Measurements from ENCODE around the gene CHN2. TPM values are rescaled to one million over a fixed set of nuclear protein-coding genes. Genes with fewer than 3 reads are reported as not detected.
"Not testable (repeated sequence)": the region's sequence is repeated elsewhere in the genome, so short reads cannot be mapped to it uniquely, and the experiment has no call there.

CHN2 gene
- total RNA-seq, 2 experiments from 2014 or later: not detected

DNA sequence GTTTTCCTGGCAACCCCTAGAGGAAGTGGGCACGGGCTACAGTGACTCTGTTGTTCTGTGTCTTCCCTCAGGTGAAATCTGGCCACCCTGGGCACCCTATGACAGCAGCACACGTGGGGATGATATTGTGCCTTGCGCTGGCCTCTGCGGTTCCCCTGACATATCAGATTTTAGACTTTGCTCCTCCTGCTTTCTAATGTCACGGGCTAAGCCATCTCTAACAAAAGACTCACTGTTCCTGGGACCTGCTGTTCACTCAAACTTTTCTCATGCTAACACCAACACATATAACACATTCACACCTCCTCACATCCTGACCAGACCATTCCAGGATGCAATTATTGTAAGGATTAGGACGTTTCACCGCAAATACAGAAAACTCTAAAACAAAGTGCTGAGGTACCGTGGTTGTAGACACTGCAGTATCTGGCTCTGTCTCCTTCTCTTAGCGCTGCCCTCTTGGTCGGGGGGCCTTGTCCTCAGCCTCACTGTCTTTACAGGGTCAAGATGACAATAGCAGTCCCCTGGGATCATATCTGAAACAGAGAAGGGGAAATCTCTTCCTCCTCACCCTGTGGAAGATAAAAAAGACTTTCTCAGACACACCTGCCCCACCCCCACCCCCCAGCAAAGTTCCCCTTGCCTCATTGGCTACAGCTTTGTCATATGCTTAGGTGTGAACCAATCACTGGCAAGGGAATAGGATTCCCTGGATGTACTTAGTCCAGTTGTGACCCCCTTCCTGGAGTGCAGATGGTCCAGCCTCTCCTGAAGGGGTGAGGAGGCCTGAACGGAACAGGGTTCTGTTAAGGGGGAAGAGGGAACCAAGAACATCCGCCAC is 14.1 kb downstream of the CHN2 start:
- no peaks in the 10 kb centered on the region for H3K36me3 Mint-ChIP-seq (ENCODE audit: low read depth)
- DNase-seq: no peak
- H3K27me3 Mint-ChIP-seq (ENCODE audit: low read depth): no peaks in the 10 kb centered on the region
- H3K27ac Mint-ChIP-seq: no peak overlapping the region
- H3K4me1 Mint-ChIP-seq (ENCODE audit: low read depth): peaks cover 4% of the 10 kb centered on the region
- intact Hi-C loops (cut with micrococcal nuclease): no loop called here
- H3K4me3 Mint-ChIP-seq: no peak overlapping the region
- no peaks in the 10 kb centered on the region for H3K9me3 Mint-ChIP-seq
- CTCF ChIA-PET: no interaction called here

DNA sequence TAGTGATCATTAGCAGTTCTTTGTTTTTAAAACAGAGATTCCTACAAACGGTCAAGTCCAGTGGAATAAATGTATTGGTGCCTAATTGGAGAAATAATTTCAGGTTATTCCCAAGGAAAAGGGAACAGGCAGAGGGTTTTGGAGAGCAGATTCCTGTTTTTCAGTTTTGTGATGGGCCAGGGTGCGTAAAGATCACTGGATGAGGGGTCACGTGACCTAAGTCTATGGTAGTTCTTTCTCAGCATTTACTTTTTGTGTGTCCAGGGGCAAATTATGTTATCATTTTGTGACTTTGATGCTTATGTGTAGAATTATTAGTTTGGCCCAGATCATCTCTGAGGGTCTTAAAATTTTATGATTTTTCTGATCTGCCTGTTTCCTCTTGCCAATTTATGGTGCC is 15.2 kb downstream of the CHN2 start:
- Mint-ChIP-seq H3K4me1 (ENCODE audit: low read depth) (peaks cover 4% of the 10 kb centered on the region), H3K27ac (no peak overlapping the region), H3K27me3 (ENCODE audit: low read depth) (no peaks in the 10 kb centered on the region), H3K36me3 (ENCODE audit: low read depth) (no peaks in the 10 kb centered on the region), H3K9me3 (no peaks in the 10 kb centered on the region), H3K4me3 (no peak overlapping the region)
- intact Hi-C loops (cut with micrococcal nuclease): no loop called here
- CTCF ChIA-PET: no interaction called here
- no peak for DNase-seq

DNA sequence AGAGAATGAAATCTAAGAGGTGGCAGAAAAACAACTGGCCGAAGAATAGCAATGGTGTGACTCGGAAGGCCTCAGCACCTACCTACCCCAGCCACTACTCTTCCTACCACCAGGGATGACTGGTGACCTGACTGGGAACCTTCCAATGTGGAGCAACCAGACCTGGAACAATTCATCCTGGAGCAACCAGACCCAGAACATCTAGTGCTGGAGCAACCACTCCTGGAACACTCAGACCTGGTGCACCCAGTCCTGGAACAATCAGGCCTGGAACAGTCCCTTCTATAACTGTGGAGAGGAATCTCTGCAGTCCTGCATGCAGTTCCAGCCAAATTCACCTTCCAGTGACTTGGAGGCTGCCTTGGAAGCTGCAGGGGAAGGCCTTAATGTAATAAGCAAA is 18.2 kb downstream of the CHN2 start:
- H3K4me1 Mint-ChIP-seq (ENCODE audit: low read depth); DNase-seq; intact Hi-C loops (cut with micrococcal nuclease); H3K9me3 Mint-ChIP-seq; CTCF ChIA-PET; H3K27me3 Mint-ChIP-seq (ENCODE audit: low read depth); H3K36me3 Mint-ChIP-seq (ENCODE audit: low read depth); H3K27ac Mint-ChIP-seq; H3K4me3 Mint-ChIP-seq: not testable (repeated sequence)

DNA sequence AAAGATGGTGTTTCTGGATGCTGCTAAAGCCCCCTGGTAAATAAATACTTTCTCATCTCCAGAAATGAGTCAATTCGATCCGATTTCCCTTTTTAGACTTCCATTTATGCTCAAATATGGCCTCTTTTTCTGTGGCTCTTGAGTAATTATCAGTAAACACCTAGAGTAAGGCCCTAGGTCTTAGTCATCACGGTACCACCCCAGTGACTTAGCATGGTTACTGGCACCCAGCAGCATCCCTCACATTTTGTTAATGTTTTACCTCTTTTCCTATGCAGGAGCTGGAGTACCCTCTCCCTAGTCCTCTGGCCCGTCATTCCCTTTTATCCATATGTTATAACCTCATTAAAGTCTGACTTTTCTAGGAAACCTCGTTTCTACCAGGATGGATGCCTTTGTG is 19.5 kb downstream of the CHN2 start:
- CTCF ChIA-PET: no interaction called here
- Mint-ChIP-seq H3K4me3 (no peak overlapping the region), H3K27me3 (ENCODE audit: low read depth) (peaks cover 4% of the 10 kb centered on the region), H3K36me3 (ENCODE audit: low read depth) (no peaks in the 10 kb centered on the region), H3K4me1 (ENCODE audit: low read depth) (no peaks in the 10 kb centered on the region), H3K27ac (no peak overlapping the region), H3K9me3 (no peaks in the 10 kb centered on the region)
- DNase-seq: no peak
- intact Hi-C loops (cut with micrococcal nuclease): no loop called here

DNA sequence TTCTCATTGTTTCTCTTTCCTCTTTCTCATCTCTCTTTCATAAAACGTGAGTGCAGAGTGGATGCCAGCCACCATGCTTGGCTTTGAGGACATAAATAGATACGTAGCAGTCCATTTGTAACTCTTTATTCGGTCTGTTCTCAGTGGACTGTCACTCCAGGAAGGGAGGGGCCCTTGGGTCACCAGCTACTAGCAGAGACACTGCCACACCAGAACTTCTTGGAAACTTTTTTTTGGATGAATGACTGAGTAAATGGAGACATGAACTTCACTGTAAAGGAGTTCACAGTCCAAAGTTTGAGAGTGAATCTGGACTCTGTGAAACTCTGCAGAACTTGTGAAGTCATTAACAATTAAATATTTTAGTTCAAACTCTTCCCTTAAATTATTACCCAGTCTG is 20.2 kb downstream of the CHN2 start:
- H3K27ac Mint-ChIP-seq: no peak overlapping the region
- no peak overlapping the region for H3K4me3 Mint-ChIP-seq
- CTCF ChIA-PET: interaction anchor here (0.6 kb wide), 1 partner anchor 98 kb away, joined by 3 read pairs; no protein-coding TSS in a partner anchor
- no peaks in the 10 kb centered on the region for H3K4me1 Mint-ChIP-seq (ENCODE audit: low read depth)
- DNase-seq: no peak
- intact Hi-C loops (cut with micrococcal nuclease): no loop called here
- no peaks in the 10 kb centered on the region for H3K36me3 Mint-ChIP-seq (ENCODE audit: low read depth)
- H3K9me3 Mint-ChIP-seq: no peaks in the 10 kb centered on the region
- H3K27me3 Mint-ChIP-seq (ENCODE audit: low read depth): peaks cover 4% of the 10 kb centered on the region

DNA sequence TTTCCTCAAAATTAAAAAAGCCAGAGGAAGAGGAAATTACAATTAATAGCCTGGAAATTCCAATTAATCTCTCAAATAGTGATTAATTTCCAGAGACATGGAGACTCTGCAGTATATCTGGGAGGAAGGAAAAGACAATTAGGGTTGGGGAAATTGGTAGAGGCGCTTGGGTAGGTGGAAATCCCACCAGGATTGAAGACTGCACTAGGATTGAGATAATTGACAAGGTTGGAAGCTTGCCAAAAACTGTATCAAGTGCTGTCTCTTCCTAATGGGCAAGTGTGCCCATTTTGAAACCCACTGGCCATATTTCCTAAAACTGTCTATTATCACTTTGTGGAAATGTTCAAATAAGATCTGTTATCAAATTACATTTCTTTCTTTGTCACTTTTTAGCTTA is 21.6 kb downstream of the CHN2 start:
- CTCF ChIA-PET: no interaction called here

DNA sequence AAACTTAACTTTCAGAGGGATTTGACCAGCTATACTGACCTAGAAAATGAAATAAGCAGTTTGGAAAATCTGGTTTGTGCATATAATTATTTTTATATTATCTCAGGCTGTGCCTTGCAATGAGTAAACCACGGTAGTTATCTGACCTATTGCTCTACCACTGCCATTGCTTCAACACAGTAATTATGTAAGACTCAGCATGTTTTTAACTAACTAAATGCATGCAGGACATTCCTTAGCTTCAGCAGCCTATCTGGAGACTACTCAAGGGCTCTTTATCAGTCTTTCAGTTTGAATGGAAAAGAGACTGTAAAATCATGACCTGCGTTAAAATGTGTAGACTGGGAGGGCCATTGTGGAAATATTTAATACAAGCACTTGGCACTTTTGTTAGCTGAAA is 22.5 kb downstream of the CHN2 start:
- no peak overlapping the region for H3K27ac Mint-ChIP-seq
- no peaks in the 10 kb centered on the region for H3K36me3 Mint-ChIP-seq (ENCODE audit: low read depth)
- peaks cover 9% of the 10 kb centered on the region for H3K27me3 Mint-ChIP-seq (ENCODE audit: low read depth)
- no peaks in the 10 kb centered on the region for H3K4me1 Mint-ChIP-seq (ENCODE audit: low read depth)
- CTCF ChIA-PET: interaction anchor here (0.6 kb wide), 1 partner anchor 1905 kb away, joined by 3 read pairs; no protein-coding TSS in a partner anchor
- DNase-seq: no peak
- H3K4me3 Mint-ChIP-seq: no peak overlapping the region
- intact Hi-C loops (cut with micrococcal nuclease): no loop called here
- H3K9me3 Mint-ChIP-seq: peaks cover 7% of the 10 kb centered on the region

More for the DNA sequence above, 21.6 kb downstream of the CHN2 start:
- H3K27me3 Mint-ChIP-seq (ENCODE audit: low read depth): peaks cover 4% of the 10 kb centered on the region
- no peaks in the 10 kb centered on the region for H3K36me3 Mint-ChIP-seq (ENCODE audit: low read depth)
- intact Hi-C loops (cut with micrococcal nuclease): no loop called here
- no peak overlapping the region for H3K27ac Mint-ChIP-seq
- DNase-seq: no peak
- no peak overlapping the region for H3K4me3 Mint-ChIP-seq
- no peaks in the 10 kb centered on the region for H3K9me3 Mint-ChIP-seq
- H3K4me1 Mint-ChIP-seq (ENCODE audit: low read depth): no peaks in the 10 kb centered on the region

DNA sequence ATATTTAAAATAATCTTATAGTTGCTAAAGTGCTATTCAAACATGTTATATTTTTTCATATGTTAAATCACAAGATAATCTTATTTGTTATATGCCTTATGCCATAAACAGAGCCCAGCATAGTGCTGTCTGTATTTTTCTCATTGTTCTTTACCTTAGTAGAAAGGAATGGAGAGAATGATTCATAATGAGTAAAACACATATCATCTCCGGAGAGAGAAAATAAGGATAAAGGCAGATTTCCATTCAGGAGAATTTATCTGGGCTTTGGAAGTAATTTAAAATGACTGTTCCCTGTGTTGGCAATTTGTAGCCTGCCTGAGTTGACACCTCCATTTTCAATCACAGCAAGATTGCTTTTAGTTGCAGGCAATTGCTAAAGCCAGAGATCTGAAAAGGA is 30.2 kb downstream of the CHN2 start:
- Mint-ChIP-seq H3K27ac (no peak overlapping the region), H3K36me3 (ENCODE audit: low read depth) (no peaks in the 10 kb centered on the region), H3K4me3 (no peak overlapping the region), H3K4me1 (ENCODE audit: low read depth) (no peaks in the 10 kb centered on the region), H3K27me3 (ENCODE audit: low read depth) (peaks cover 5% of the 10 kb centered on the region), H3K9me3 (peaks cover 7% of the 10 kb centered on the region)
- intact Hi-C loops (cut with micrococcal nuclease): no loop called here
- no peak for DNase-seq
- CTCF ChIA-PET: no interaction called here

DNA sequence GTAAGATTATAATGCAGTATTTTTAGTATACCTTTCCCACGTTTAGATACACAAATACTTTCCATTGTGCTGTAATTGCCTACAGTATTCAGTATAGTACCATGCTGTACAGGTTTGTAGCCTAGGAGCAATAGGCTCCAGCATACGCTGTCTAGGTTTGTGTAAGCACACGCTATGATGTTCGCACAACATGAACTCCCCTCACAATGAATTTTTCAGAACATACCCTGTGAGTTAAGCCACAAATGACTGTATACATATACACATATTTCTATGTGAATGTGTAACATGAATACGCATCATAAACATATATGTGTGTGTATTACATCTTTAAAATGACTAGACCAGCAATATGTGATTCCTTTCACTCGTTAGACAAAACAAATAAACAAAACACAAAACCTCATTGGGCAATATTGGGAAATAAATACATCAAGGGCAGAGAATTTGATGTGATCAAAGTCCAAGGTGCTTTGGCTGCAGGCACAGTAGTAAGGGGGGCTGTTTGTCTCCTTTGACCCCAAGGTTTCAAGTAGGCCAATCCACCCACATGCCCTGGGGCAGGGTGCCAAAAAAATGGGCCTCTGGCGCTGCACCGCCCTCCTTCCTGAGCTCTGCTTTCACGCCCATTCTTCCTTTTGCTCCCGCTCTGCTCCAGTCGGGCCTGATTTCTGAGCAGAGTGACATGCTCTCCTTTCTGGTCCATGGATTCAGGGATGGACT is 33.9 kb downstream of the CHN2 start:
- no peak for DNase-seq
- CTCF ChIA-PET: interaction anchor here (0.7 to 0.9 kb wide), 2 partner anchors 38 to 371 kb away, joined by 3 to 5 read pairs; no protein-coding TSS in a partner anchor
- Mint-ChIP-seq H3K4me3 (no peak overlapping the region), H3K4me1 (ENCODE audit: low read depth) (no peaks in the 10 kb centered on the region), H3K27me3 (ENCODE audit: low read depth) (peaks cover 7% of the 10 kb centered on the region), H3K36me3 (ENCODE audit: low read depth) (no peaks in the 10 kb centered on the region), H3K9me3 (no peaks in the 10 kb centered on the region), H3K27ac (no peak overlapping the region)
- intact Hi-C loops (cut with micrococcal nuclease): no loop called here

DNA sequence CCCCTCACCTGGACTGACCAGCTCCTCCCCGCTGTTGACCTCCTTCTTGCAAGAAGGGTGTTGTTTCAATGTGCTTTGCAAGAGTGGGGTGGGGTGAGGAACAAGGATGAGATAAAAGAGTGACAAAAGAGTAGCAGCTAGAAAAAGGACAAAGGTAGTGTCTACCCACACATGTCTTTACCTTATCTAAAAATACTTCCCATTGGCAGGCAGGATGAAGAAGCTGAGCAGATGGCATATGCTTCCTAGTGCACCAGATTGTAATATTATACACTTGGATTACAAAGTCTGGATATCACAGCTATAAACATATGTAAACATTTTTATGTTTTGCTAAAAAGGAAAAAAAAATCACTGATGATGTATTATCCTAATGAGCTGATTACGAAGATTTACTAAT is 34.5 kb downstream of the CHN2 start:
- no peak overlapping the region for H3K4me3 Mint-ChIP-seq
- CTCF ChIA-PET: interaction anchor here (0.7 to 0.9 kb wide), 2 partner anchors 39 to 372 kb away, joined by 3 to 5 read pairs; no protein-coding TSS in a partner anchor
- peaks cover 1% of the 10 kb centered on the region for H3K4me1 Mint-ChIP-seq (ENCODE audit: low read depth)
- peaks cover 8% of the 10 kb centered on the region for H3K27me3 Mint-ChIP-seq (ENCODE audit: low read depth)
- intact Hi-C loops (cut with micrococcal nuclease): no loop called here
- H3K9me3 Mint-ChIP-seq: no peaks in the 10 kb centered on the region
- no peak overlapping the region for H3K27ac Mint-ChIP-seq
- no peaks in the 10 kb centered on the region for H3K36me3 Mint-ChIP-seq (ENCODE audit: low read depth)
- no peak for DNase-seq

DNA sequence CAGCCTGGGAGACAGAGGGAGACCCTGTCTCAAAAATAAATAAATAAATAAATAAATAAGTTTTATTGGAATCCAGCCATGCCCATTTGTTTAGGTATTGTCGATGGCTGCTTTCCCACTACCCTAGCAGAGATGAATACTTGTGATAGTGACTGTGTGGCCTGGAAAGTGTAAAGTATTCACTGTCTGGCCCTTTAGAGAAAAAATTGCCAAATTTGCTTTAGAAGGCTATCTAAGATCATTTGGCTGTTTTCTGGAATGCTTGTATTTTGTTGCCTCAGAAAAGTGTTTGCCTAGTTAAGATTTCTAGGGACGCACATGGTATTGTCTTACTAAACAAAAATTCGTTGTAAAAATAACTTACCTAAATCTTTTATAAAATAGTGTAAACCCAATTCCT is 35.4 kb downstream of the CHN2 start:
- Mint-ChIP-seq H3K27ac (no peak overlapping the region), H3K9me3 (no peaks in the 10 kb centered on the region), H3K4me1 (ENCODE audit: low read depth) (peaks cover 8% of the 10 kb centered on the region), H3K36me3 (ENCODE audit: low read depth) (no peaks in the 10 kb centered on the region), H3K4me3 (no peak overlapping the region), H3K27me3 (ENCODE audit: low read depth) (peaks cover 8% of the 10 kb centered on the region)
- CTCF ChIA-PET: no interaction called here
- DNase-seq: no peak
- intact Hi-C loops (cut with micrococcal nuclease): no loop called here

DNA sequence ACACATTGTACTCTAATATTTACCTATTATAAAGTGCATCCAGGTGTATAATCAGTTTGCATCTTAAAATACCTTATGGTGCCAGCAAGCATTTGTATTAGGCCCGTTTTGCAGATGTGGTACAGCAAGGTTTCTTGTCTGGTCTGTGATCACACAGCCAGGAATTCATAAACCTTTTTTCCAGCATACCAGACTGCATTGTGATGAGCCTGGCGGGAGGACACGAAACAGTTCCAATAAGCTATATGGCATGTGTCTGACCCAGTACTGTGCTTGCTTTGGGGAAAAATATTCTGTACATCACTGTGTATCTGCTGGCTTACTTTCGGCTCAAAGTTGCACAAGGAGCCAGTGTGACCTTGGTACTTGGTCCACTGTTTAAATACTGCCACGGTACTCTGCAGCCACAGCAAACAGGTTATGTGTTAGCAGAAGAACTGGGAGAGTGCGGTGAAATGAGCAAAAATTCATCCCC is 36.3 kb downstream of the CHN2 start:
- Mint-ChIP-seq H3K27ac (no peak overlapping the region), H3K4me3 (no peak overlapping the region), H3K4me1 (ENCODE audit: low read depth) (peaks cover 8% of the 10 kb centered on the region), H3K36me3 (ENCODE audit: low read depth) (no peaks in the 10 kb centered on the region), H3K27me3 (ENCODE audit: low read depth) (peaks cover 8% of the 10 kb centered on the region), H3K9me3 (no peaks in the 10 kb centered on the region)
- intact Hi-C loops (cut with micrococcal nuclease): no loop called here
- CTCF ChIA-PET: interaction anchor here (0.8 kb wide), 1 partner anchor 307 kb away, joined by 5 read pairs; no protein-coding TSS in a partner anchor
- no peak for DNase-seq

Measured in activated naive CD4-positive, alpha-beta T cell treated with anti-CD3 and anti-CD28 coated beads for 36 hours (primary cell).